HCT116 (cell line): ENCODE data around the gene FIBCD1. TPM values are rescaled to one million over a fixed set of nuclear protein-coding genes. Genes with fewer than 3 reads are reported as not detected.

Experiments
- ATAC-seq: fragments of 200-7000 bp; cut with Tn5 transposase; 2 replicates; pipeline ENCODE4 v1.9.1; 2020; ENCODE audit warnings: mild to moderate bottlenecking, moderate library complexity
- BruUV-seq: library from RNA; stranded (reverse); fragments of 400-500 nt; replicated peaks from 2 replicates; lab custom pipeline; 2021; lab: Mats Ljungman, UMichigan
- CTCF ChIA-PET: fragments of 300-600 bp; sonication (Branson Sonifier 250); formaldehyde crosslinking; loops from one replicate; lab custom pipeline; 2021; ENCODE audit warnings: antibody characterized with exemption; lab: Charles Lee
- POLR2A ChIA-PET: fragments of 300-600, 350-600 bp; sonication (Branson Sonifier 250); formaldehyde crosslinking; loops from one replicate; lab custom pipeline; 2021; ENCODE audit warnings: antibody characterized with exemption; lab: Charles Lee
- RAD21 ChIA-PET, 2 experiments: fragments of 300-600 bp; sonication (Branson Sonifier 250); formaldehyde crosslinking; loops; one replicate each; lab custom pipeline; 2023; ENCODE audit warnings: low total read pairs in 2 of 2; ENCODE audit not compliant: uncharacterized antibody in 2 of 2, unreplicated experiment in 2 of 2, low non-redundant PET in 1 of 2; lab: Charles Lee
- DNase-seq: peaks from one replicate; pipeline ENCODE4 v3.0.0-alpha.2; 2010; ENCODE audit warnings: low read depth, low spot score
- H2AFZ ChIP-seq: fragments of 200-600 bp; shearing (Covaris generic), sonication (generic); 2 replicates; pipeline ENCODE4 v1.6.1; 2017; ENCODE audit warnings: low read depth, mixed run types, mixed read lengths, antibody characterized with exemption, low read length; ENCODE audit not compliant: poor library complexity, severe bottlenecking
- H3K27ac ChIP-seq: 2 replicates; pipeline ENCODE4 v1.5.1; 2012; ENCODE audit warnings: low read depth, low read length
- H3K27me3 ChIP-seq: fragments of 200-600 bp; sonication (generic); 2 replicates; pipeline ENCODE4 v1.6.1; 2016; ENCODE audit warnings: mixed run types, low read length, mixed read lengths; ENCODE audit not compliant: insufficient read depth
- H3K36me3 ChIP-seq, 2 experiments: fragments of 200-500 bp in 1 of 2; fragments of 200-600 bp in 1 of 2; sonication (Bioruptor generic) in 1 of 2; sonication (generic) in 1 of 2; 2 replicates each; pipeline versions ENCODE4 v1.5.1 to v1.6.1; 2014 to 2016; ENCODE audit warnings: low read length in 2 of 2, inconsistent platforms in 1 of 2, mixed read lengths in 1 of 2, mixed run types in 1 of 2; ENCODE audit not compliant: insufficient read depth in 2 of 2, control insufficient read depth in 1 of 2
- H3K4me1 ChIP-seq, 2 experiments: fragments of 200-600 bp in 1 of 2; sonication (generic) in 1 of 2; 2 replicates each; pipeline versions ENCODE4 v1.5.1 to v1.6.1; 2012 to 2017; ENCODE audit warnings: low read length in 2 of 2, inconsistent platforms in 1 of 2, mild to moderate bottlenecking in 1 of 2, mixed read lengths in 1 of 2, mixed run types in 1 of 2, moderate library complexity in 1 of 2; ENCODE audit not compliant: insufficient read depth in 2 of 2, control insufficient read depth in 1 of 2
- H3K4me2 ChIP-seq: fragments of 200-600 bp; sonication (generic); 2 replicates; pipeline ENCODE4 v1.6.1; 2017; ENCODE audit warnings: mixed run types, low read length, mixed read lengths
- H3K4me3 ChIP-seq, 2 experiments: fragments of 200-600 bp in 1 of 2; sonication (generic) in 1 of 2; replicated peaks in 1 of 2; 2 replicates each; pipeline ENCODE4 v1.5.1; 2011 to 2016; ENCODE audit warnings: low read length in 2 of 2, control low read depth in 1 of 2, low read depth in 1 of 2, mild to moderate bottlenecking in 1 of 2, mixed read lengths in 1 of 2, mixed run types in 1 of 2
- H3K79me2 ChIP-seq: fragments of 200-600 bp; sonication (generic); 2 replicates; pipeline ENCODE4 v1.6.1; 2017; ENCODE audit warnings: mild to moderate bottlenecking, mixed run types, low read length, moderate library complexity, mixed read lengths; ENCODE audit not compliant: insufficient read depth
- H3K9ac ChIP-seq: fragments of 200-600 bp; sonication (generic); 2 replicates; pipeline ENCODE4 v1.6.1; 2016; ENCODE audit warnings: low read length, mixed read lengths
- H3K9me2 ChIP-seq: fragments of 200-600 bp; sonication (generic), shearing (Covaris generic); 2 replicates; pipeline ENCODE4 v1.6.1; 2017; ENCODE audit warnings: mixed run types, mild to moderate bottlenecking, moderate library complexity; ENCODE audit not compliant: insufficient read depth
- H3K9me3 ChIP-seq, 2 experiments: fragments of 200-500 bp in 1 of 2; fragments of 200-600 bp in 1 of 2; sonication (Bioruptor generic) in 1 of 2; sonication (generic) in 1 of 2; 2 replicates each; pipeline ENCODE4 v1.6.1; 2014 to 2017; ENCODE audit warnings: low read length in 2 of 2, mixed read lengths in 2 of 2, inconsistent platforms in 1 of 2, low read depth in 1 of 2, mild to moderate bottlenecking in 1 of 2, mixed run types in 1 of 2, moderate library complexity in 1 of 2; ENCODE audit not compliant: control insufficient read depth in 1 of 2, insufficient read depth in 1 of 2
- H4K20me1 ChIP-seq: fragments of 200-600 bp; sonication (generic), shearing (Covaris generic); 2 replicates; pipeline ENCODE4 v1.6.1; 2017; ENCODE audit warnings: mixed run types, mild to moderate bottlenecking, moderate library complexity; ENCODE audit not compliant: insufficient read depth
- ATF3 ChIP-seq: IDR thresholded peaks from 2 replicates; pipeline ENCODE4 v1.6.1; 2012
- CBX3 ChIP-seq: IDR thresholded peaks from 2 replicates; pipeline ENCODE4 v1.6.1; 2012; ENCODE audit warnings: low read depth
- CEBPB ChIP-seq: IDR thresholded peaks from 2 replicates; pipeline ENCODE4 v1.6.1; 2012; ENCODE audit warnings: low read depth
- CTCF ChIP-seq, 3 experiments: fragments of 200-600 bp in 1 of 3; sonication (generic) in 1 of 3; IDR thresholded peaks in 2 of 3; conservative IDR thresholded peaks in 1 of 3; 2 replicates each; pipeline ENCODE4 v1.5.1; 2012 to 2017; ENCODE audit warnings: low read depth in 2 of 3, low read length in 2 of 3, antibody characterized with exemption in 1 of 3, borderline replicate concordance in 1 of 3, control low read depth in 1 of 3, mild to moderate bottlenecking in 1 of 3, mixed read lengths in 1 of 3, mixed run types in 1 of 3, moderate library complexity in 1 of 3; ENCODE audit not compliant: insufficient read depth in 1 of 3
- EGR1 ChIP-seq: IDR thresholded peaks from 2 replicates; pipeline ENCODE4 v1.6.1; 2012; ENCODE audit warnings: low read depth
- ELF1 ChIP-seq: IDR thresholded peaks from 2 replicates; pipeline ENCODE4 v1.6.1; 2012; ENCODE audit warnings: low read depth, borderline replicate concordance
- FOSL1 ChIP-seq: IDR thresholded peaks from 2 replicates; pipeline ENCODE4 v1.6.1; 2012; ENCODE audit warnings: low read depth
- JUND ChIP-seq: IDR thresholded peaks from 2 replicates; pipeline ENCODE4 v1.6.1; 2012
- POLR2A ChIP-seq: IDR thresholded peaks from 2 replicates; pipeline ENCODE4 v1.7.0; 2011; ENCODE audit warnings: borderline replicate concordance; ENCODE audit not compliant: insufficient read depth, insufficient read length; ENCODE audit errors: extremely low read depth
- RAD21 ChIP-seq: IDR thresholded peaks from 2 replicates; pipeline ENCODE4 v1.6.1; 2012; ENCODE audit warnings: low read depth, mild to moderate bottlenecking
- SIN3A ChIP-seq: IDR thresholded peaks from 2 replicates; pipeline ENCODE4 v1.6.1; 2012; ENCODE audit warnings: low read depth
- SP1 ChIP-seq: IDR thresholded peaks from 2 replicates; pipeline ENCODE4 v1.6.1; 2012; ENCODE audit warnings: low read depth
- SRF ChIP-seq: IDR thresholded peaks from 2 replicates; pipeline ENCODE4 v1.6.1; 2012; ENCODE audit warnings: low read depth
- TCF7L2 ChIP-seq: IDR thresholded peaks from 2 replicates; pipeline ENCODE4 v1.7.0; 2011; ENCODE audit warnings: borderline replicate concordance, inconsistent platforms; ENCODE audit not compliant: insufficient read depth, insufficient read length; ENCODE audit errors: extremely low read depth
- YY1 ChIP-seq: IDR thresholded peaks from 2 replicates; pipeline ENCODE4 v1.6.1; 2011; ENCODE audit warnings: low read length, low read depth, moderate library complexity, mild to moderate bottlenecking; ENCODE audit not compliant: insufficient replicate concordance; ENCODE audit errors: extremely low read depth
- ZFX ChIP-seq: fragments of 450-650 bp; IDR thresholded peaks from 2 replicates; pipeline ENCODE4 v1.6.1; 2017
- intact Hi-C: fragments of 100-400 bp; cut with micrococcal nuclease; formaldehyde crosslinking; loops from 2 replicates; pipeline ENCODE4 v1.10.0; 2022
- total RNA-seq: library from RNA; stranded (reverse); gene quantifications from one replicate; pipeline ENCODE4 v1.2.1, GENCODE V29; 2021; ENCODE audit not compliant: unreplicated experiment
- TF ChIP-seq, protein P1 (sequence below): IDR thresholded peaks from 2 replicates; pipeline ENCODE4 v1.6.1; 2012; ENCODE audit warnings: low read depth

FIBCD1 gene
- total RNA-seq, 1 experiment from 2014 or later = 26.1 TPM

DNA sequence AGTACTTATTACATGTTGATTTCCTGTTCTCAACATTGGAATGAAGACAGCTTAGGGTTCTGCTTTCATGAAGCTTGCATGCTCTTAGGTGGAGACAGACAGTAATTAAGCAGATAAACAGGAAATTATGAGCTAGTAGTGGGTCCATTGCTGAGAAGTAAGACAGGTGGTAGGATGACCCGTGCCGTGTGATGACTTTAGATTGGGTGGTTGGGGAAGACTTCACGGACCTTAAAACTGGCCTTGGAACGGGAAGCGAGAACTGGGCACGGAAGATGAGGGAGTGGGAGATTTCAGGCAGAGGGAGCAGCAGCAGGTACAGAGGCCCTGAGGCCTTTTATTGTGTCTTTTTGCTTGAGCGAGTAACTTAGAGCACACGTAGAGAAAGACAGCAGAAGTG is 76.8 kb downstream of the FIBCD1 start:
- H3K9me2 ChIP-seq = no peaks in the 10 kb centered on the region
- RAD21 ChIA-PET = no interaction called here

More for the DNA sequence above, 76.8 kb downstream of the FIBCD1 start:
- Histone ChIP-seq H3K9ac (no peak overlapping the region), H2AFZ (no peak overlapping the region), H3K27me3 (no peaks in the 10 kb centered on the region), H3K36me3 (no peaks in the 10 kb centered on the region), H3K4me1 (peaks cover 3 to 23% of the 10 kb centered on the region in 2 experiments; a peak in 3 of 4 replicates), H3K27ac (no peak overlapping the region), H3K9me3 (no peaks in the 10 kb centered on the region), H3K4me3 (no peak overlapping the region), H3K4me2 (no peak overlapping the region), H3K79me2 (peaks cover 17% of the 10 kb centered on the region; the same call in 1 of the 2 replicates), H4K20me1 (no peaks in the 10 kb centered on the region)
- CTCF ChIA-PET = interaction anchor here (0.6 to 3.9 kb wide), 5 partner anchors 8 to 161 kb away, joined by 3 to 37 read pairs (median 4); no protein-coding TSS in a partner anchor
- no peak for TF ChIP-seq JUND
- no peak for TF ChIP-seq YY1
- TF ChIP-seq FOSL1 = no peak
- TF ChIP-seq SP1 = no peak
- TF ChIP-seq ZFX = no peak
- TF ChIP-seq TCF7L2 = no peak
- no peak for TF ChIP-seq CBX3
- TF ChIP-seq CEBPB = no peak
- TF ChIP-seq SRF = no peak
- TF ChIP-seq SIN3A = no peak
- TF ChIP-seq CTCF (IDR thresholded peaks at IDR 0.05 in 2 of 3, conservative IDR thresholded peaks at IDR 0.05 in 1 of 3; ENCODE audit: borderline replicate concordance in 1 of 3, insufficient read depth in 1 of 3, low read depth in 2 of 3, low read length in 2 of 3) = no peak
- no peak for TF ChIP-seq EGR1
- no peak for TF ChIP-seq ATF3
- TF ChIP-seq RAD21 = no peak
- no peak for TF ChIP-seq POLR2A
- TF ChIP-seq, protein P1, sequence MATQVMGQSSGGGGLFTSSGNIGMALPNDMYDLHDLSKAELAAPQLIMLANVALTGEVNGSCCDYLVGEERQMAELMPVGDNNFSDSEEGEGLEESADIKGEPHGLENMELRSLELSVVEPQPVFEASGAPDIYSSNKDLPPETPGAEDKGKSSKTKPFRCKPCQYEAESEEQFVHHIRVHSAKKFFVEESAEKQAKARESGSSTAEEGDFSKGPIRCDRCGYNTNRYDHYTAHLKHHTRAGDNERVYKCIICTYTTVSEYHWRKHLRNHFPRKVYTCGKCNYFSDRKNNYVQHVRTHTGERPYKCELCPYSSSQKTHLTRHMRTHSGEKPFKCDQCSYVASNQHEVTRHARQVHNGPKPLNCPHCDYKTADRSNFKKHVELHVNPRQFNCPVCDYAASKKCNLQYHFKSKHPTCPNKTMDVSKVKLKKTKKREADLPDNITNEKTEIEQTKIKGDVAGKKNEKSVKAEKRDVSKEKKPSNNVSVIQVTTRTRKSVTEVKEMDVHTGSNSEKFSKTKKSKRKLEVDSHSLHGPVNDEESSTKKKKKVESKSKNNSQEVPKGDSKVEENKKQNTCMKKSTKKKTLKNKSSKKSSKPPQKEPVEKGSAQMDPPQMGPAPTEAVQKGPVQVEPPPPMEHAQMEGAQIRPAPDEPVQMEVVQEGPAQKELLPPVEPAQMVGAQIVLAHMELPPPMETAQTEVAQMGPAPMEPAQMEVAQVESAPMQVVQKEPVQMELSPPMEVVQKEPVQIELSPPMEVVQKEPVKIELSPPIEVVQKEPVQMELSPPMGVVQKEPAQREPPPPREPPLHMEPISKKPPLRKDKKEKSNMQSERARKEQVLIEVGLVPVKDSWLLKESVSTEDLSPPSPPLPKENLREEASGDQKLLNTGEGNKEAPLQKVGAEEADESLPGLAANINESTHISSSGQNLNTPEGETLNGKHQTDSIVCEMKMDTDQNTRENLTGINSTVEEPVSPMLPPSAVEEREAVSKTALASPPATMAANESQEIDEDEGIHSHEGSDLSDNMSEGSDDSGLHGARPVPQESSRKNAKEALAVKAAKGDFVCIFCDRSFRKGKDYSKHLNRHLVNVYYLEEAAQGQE = no peak
- no peak for TF ChIP-seq ELF1
- intact Hi-C loops = no loop called here
- no TSS peak for BruUV-seq
- DNase-seq (no peak), ATAC-seq (no peak)
- POLR2A ChIA-PET = no interaction called here
